Muscle layer of colon (tissue), 2 donors: ENCODE data around the gene TAF1A.

ENCODE experiments used
- H3K27ac ChIP-seq: one replicate; pipeline ENCODE4 v1.7.0; 2013; ENCODE audit warnings: low read depth, mild to moderate bottlenecking, low read length, moderate library complexity
- H3K27me3 ChIP-seq, 2 donors: one replicate each; pipeline ENCODE4 v1.7.0; 2013; ENCODE audit warnings: low read length in 2 of 2, mild to moderate bottlenecking in 2 of 2; ENCODE audit not compliant: insufficient read depth in 2 of 2, control insufficient read depth in 1 of 2
- H3K36me3 ChIP-seq: one replicate; pipeline ENCODE4 v1.7.0; 2013; ENCODE audit warnings: mild to moderate bottlenecking, low read length; ENCODE audit not compliant: insufficient read depth
- H3K4me1 ChIP-seq: one replicate; pipeline ENCODE4 v1.7.0; 2013; ENCODE audit warnings: mild to moderate bottlenecking, low read length; ENCODE audit not compliant: insufficient read depth
- H3K4me3 ChIP-seq, 2 donors: one replicate each; pipeline ENCODE4 v1.7.0; 2013; ENCODE audit warnings: low read length in 2 of 2, low read depth in 1 of 2, mild to moderate bottlenecking in 1 of 2, moderate library complexity in 1 of 2
- H3K9ac ChIP-seq: one replicate; pipeline ENCODE4 v1.7.0; 2013; ENCODE audit warnings: low read length
- H3K9me3 ChIP-seq: one replicate; pipeline ENCODE4 v1.7.0; 2013; ENCODE audit warnings: mild to moderate bottlenecking, low read length
- donor health status: abdominal sarcoma.
- donor health status: Adenocarcinoma of cecum.

Gene TAF1A

GRCh38 chr1:222589462-222590302, at the start of gene TAF1A:
TSS of gene TAF1A (minus strand) at chr1:222589933.
- Histone ChIP-seq H3K27ac (peak within 1 kb of the TSS; percentile 86), H3K9ac (peak within 1 kb of the TSS; percentile 79), H3K4me3 (peak within 1 kb of the TSS; percentile 85 to 87), H3K27me3 (no peaks in the 10 kb centered on the region), H3K36me3 (peaks cover 10% of the 10 kb centered on the region), H3K9me3 (no peaks in the 10 kb centered on the region), H3K4me1 (peaks cover 15% of the 10 kb centered on the region)

GRCh38 chr1:222634180-222635013, 44.7 kb upstream of the TAF1A start:
- Histone ChIP-seq H3K27ac (no peak overlapping the region), H3K27me3 (no peaks in the 10 kb centered on the region), H3K4me1 (no peaks in the 10 kb centered on the region), H3K4me3 (no peak overlapping the region), H3K9me3 (no peaks in the 10 kb centered on the region), H3K36me3 (peaks cover 48% of the 10 kb centered on the region), H3K9ac (no peak overlapping the region)

GRCh38 chr1:222632749-222633148, 43.0 kb upstream of the TAF1A start:
- Histone ChIP-seq H3K9me3 (no peaks in the 10 kb centered on the region), H3K4me1 (no peaks in the 10 kb centered on the region), H3K9ac (no peak overlapping the region), H3K36me3 (peaks cover 64% of the 10 kb centered on the region), H3K27me3 (no peaks in the 10 kb centered on the region), H3K4me3 (no peak overlapping the region), H3K27ac (no peak overlapping the region)

GRCh38 chr1:222631611-222632208, 42.0 kb upstream of the TAF1A start:
- H3K27ac ChIP-seq: no peak overlapping the region
- no peak overlapping the region for H3K9ac ChIP-seq
- H3K4me3 ChIP-seq: no peak overlapping the region
- H3K9me3 ChIP-seq: no peaks in the 10 kb centered on the region
- H3K27me3 ChIP-seq: no peaks in the 10 kb centered on the region
- no peaks in the 10 kb centered on the region for H3K4me1 ChIP-seq
- peaks cover 68% of the 10 kb centered on the region for H3K36me3 ChIP-seq

GRCh38 chr1:222629921-222630535, 40.3 kb upstream of the TAF1A start:
- Histone ChIP-seq H3K9ac (no peak overlapping the region), H3K9me3 (no peaks in the 10 kb centered on the region), H3K27ac (no peak overlapping the region), H3K4me1 (no peaks in the 10 kb centered on the region), H3K36me3 (peaks cover 74% of the 10 kb centered on the region), H3K4me3 (no peak overlapping the region), H3K27me3 (no peaks in the 10 kb centered on the region)

- no peak overlapping the region for H3K4me3 ChIP-seq
- H3K9ac ChIP-seq: no peak overlapping the region
- no peaks in the 10 kb centered on the region for H3K9me3 ChIP-seq
- peaks cover 78% of the 10 kb centered on the region for H3K36me3 ChIP-seq
- H3K4me1 ChIP-seq: no peaks in the 10 kb centered on the region
- H3K27me3 ChIP-seq: no peaks in the 10 kb centered on the region
- H3K27ac ChIP-seq: no peak overlapping the region
These were observed 37.5 kb upstream of the TAF1A start for GRCh38 chr1:222627232-222627631.

GRCh38 chr1:222624214-222624613, 34.5 kb upstream of the TAF1A start:
- no peak overlapping the region for H3K4me3 ChIP-seq
- no peak overlapping the region for H3K9ac ChIP-seq
- H3K36me3 ChIP-seq: peaks cover 57% of the 10 kb centered on the region
- H3K9me3 ChIP-seq: no peaks in the 10 kb centered on the region
- H3K27me3 ChIP-seq: no peaks in the 10 kb centered on the region
- H3K4me1 ChIP-seq: peaks cover 7% of the 10 kb centered on the region
- H3K27ac ChIP-seq: no peak overlapping the region

- H3K9ac ChIP-seq: no peak overlapping the region
- peaks cover 11% of the 10 kb centered on the region for H3K4me1 ChIP-seq
- H3K9me3 ChIP-seq: no peaks in the 10 kb centered on the region
- no peak overlapping the region for H3K27ac ChIP-seq
- no peaks in the 10 kb centered on the region for H3K27me3 ChIP-seq
- no peak overlapping the region for H3K4me3 ChIP-seq
- peaks cover 49% of the 10 kb centered on the region for H3K36me3 ChIP-seq
These were observed 33.7 kb upstream of the TAF1A start for GRCh38 chr1:222623458-222623857.

- Histone ChIP-seq H3K9me3 (no peaks in the 10 kb centered on the region), H3K27me3 (no peaks in the 10 kb centered on the region), H3K36me3 (peaks cover 42% of the 10 kb centered on the region), H3K4me1 (peaks cover 11% of the 10 kb centered on the region), H3K4me3 (no peak overlapping the region), H3K9ac (no peak overlapping the region), H3K27ac (no peak overlapping the region)
These were observed 33.0 kb upstream of the TAF1A start for GRCh38 chr1:222622765-222623164.

GRCh38 chr1:222620566-222620965, 30.8 kb upstream of the TAF1A start:
- Histone ChIP-seq H3K27ac (no peak overlapping the region), H3K4me1 (peaks cover 19% of the 10 kb centered on the region), H3K9me3 (no peaks in the 10 kb centered on the region), H3K4me3 (no peak overlapping the region), H3K9ac (no peak overlapping the region), H3K36me3 (peaks cover 30% of the 10 kb centered on the region), H3K27me3 (no peaks in the 10 kb centered on the region)
